ENCODE results near the gene DPP10. TPM values are rescaled to one million over a fixed set of nuclear protein-coding genes. Genes with fewer than 3 reads are reported as not detected.

DPP10 gene
- total and polyA plus RNA-seq, 10 of the 15 experiments (the other 5 are each of a cell fraction or from before 2014, with no cell fraction given), result not detected

- TF ChIP-seq REST (IDR thresholded peaks at IDR 0.05; ENCODE audit: low read depth, low read length) (no peak), TCF7 (IDR thresholded peaks at IDR 0.05; ENCODE audit: borderline replicate concordance) (no peak), ETV6 (conservative IDR thresholded peaks at IDR 0.05 in 1 of 2, IDR thresholded peaks at IDR 0.05 in 1 of 2; ENCODE audit: borderline replicate concordance in 1 of 2, low read depth in 1 of 2) (no peak), JUNB (IDR thresholded peaks at IDR 0.05) (no peak), ATF2 (IDR thresholded peaks at IDR 0.05; ENCODE audit: low read length) (no peak), HDAC2 (IDR thresholded peaks at IDR 0.05) (no peak), BCLAF1 (IDR thresholded peaks at IDR 0.05) (no peak), ZNF592 (IDR thresholded peaks at IDR 0.05) (no peak), IRF5 (IDR thresholded peaks at IDR 0.05; ENCODE audit: borderline replicate concordance) (no peak)
Observed at GRCh38 chr2:115738111-115738510, 1295.7 kb downstream of the DPP10 start (continued).

Measured in GM12878 (cell line).